Smooth muscle cell (in vitro differentiated cells): ENCODE data around the gene BLOC1S1. TPM values are rescaled to one million over a fixed set of nuclear protein-coding genes. Genes with fewer than 3 reads are reported as not detected.

Source experiments
- DNase-seq: peaks from one replicate; lab custom pipeline; 2025; ENCODE audit not compliant: unreplicated experiment; lab: John Stamatoyannopoulos, UW
- H2AFZ ChIP-seq: fragments of 200-600 bp; sonication (generic); 2 replicates; pipeline ENCODE4 v1.6.0; 2016; ENCODE audit warnings: antibody characterized with exemption, low read depth, mild to moderate bottlenecking
- H3F3A ChIP-seq: fragments of 200-600 bp; sonication (generic); 2 replicates; pipeline ENCODE4 v1.6.0; 2017; ENCODE audit warnings: antibody characterized with exemption, low read depth
- H3K27ac ChIP-seq: fragments of 200-600 bp; sonication (generic); 2 replicates; pipeline ENCODE4 v1.5.1; 2016; ENCODE audit warnings: low read depth, mild to moderate bottlenecking
- H3K27me3 ChIP-seq: fragments of 200-600 bp; sonication (generic); 2 replicates; pipeline ENCODE4 v1.6.1; 2016; ENCODE audit warnings: low read depth, mild to moderate bottlenecking
- H3K36me3 ChIP-seq: fragments of 200-600 bp; sonication (generic); 2 replicates; pipeline ENCODE4 v1.5.1; 2016; ENCODE audit warnings: low read depth
- H3K4me1 ChIP-seq: fragments of 200-600 bp; sonication (generic); 2 replicates; pipeline ENCODE4 v1.5.1; 2016; ENCODE audit warnings: low read depth
- H3K4me2 ChIP-seq: fragments of 200-600 bp; sonication (generic); 2 replicates; pipeline ENCODE4 v1.6.0; 2016; ENCODE audit warnings: mild to moderate bottlenecking
- H3K4me3 ChIP-seq: fragments of 200-600 bp; sonication (generic); 2 replicates; pipeline ENCODE4 v1.5.1; 2016; ENCODE audit warnings: mild to moderate bottlenecking
- H3K79me2 ChIP-seq: fragments of 200-600 bp; sonication (generic); 2 replicates; pipeline ENCODE4 v1.6.0; 2016; ENCODE audit warnings: low read depth, mild to moderate bottlenecking
- H3K9ac ChIP-seq: fragments of 200-600 bp; sonication (generic); 2 replicates; pipeline ENCODE4 v1.6.0; 2016; ENCODE audit warnings: low read depth
- H3K9me3 ChIP-seq: fragments of 200-600 bp; sonication (generic); replicated peaks from 2 replicates; pipeline ENCODE4 v1.5.1; 2016; ENCODE audit warnings: low read depth
- H4K20me1 ChIP-seq: fragments of 200-600 bp; sonication (generic); 2 replicates; pipeline ENCODE4 v1.6.0; 2016; ENCODE audit warnings: low read depth
- WGBS: methylation state at CpG from one replicate; pipeline ENCODE4 v1.1.7; 2016; ENCODE audit warnings: low lambda C conversion rate; 5-methylcytosine and 5-hydroxymethylcytosine counted together
- polyA plus RNA-seq: library from polyadenylated mRNA; unstranded; fragments of >200 nt; fragmentation: Nextera tagmentation; extraction: Ambion mirVana; gene quantifications from 2 replicates; pipeline ENCODE4 v1.2.1, GENCODE V29; 2016
- total RNA-seq: library from RNA; depleted of rRNA; stranded (reverse); fragments of >200 nt; gene quantifications from 2 replicates; pipeline ENCODE4 v1.2.3, GENCODE V29; 2014
- TF ChIP-seq, protein P1 (sequence below): fragments of 200-600 bp; sonication (generic); IDR thresholded peaks from 2 replicates; pipeline ENCODE4 v1.5.1; 2017; ENCODE audit warnings: borderline replicate concordance, mild to moderate bottlenecking, antibody characterized with exemption; ENCODE audit not compliant: insufficient read depth, poor library complexity, severe bottlenecking

Gene BLOC1S1
- total and polyA plus RNA-seq, 2 experiments from 2014 or later = 146 to 150 TPM

DNA sequence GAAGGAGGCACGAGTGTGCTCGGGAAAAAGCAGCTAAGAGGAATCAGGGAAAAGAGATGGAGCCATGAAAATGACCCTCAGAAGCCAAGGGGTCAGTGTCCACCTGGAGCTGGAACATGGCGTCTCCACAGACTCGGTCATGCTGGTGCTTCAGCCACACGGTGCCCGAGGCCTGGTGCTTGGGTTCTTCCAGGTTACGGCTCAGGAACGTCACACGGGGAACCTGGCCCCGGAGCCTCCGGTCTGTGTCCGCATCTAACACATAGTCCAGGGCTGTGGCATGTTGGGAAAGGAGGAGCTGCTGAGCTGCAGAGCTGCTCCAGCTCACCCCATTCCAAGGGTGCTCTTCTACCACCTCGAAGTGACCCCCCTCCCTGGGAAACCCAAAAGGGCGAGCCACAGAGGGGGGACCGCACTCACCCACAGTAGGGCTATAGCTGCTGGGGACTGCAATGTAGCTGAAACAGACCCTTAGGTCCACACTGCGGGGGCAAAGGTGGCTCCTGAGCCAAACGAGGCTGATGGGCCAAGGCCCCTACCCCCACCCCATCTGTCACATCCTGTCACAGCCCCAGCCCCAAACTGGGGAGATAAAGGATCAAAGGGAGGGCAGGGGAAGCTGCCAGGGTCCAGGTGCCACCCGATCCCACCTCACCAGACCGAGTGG is 18.9 kb upstream of the BLOC1S1 start:
- no peak overlapping the region for H3K4me2 ChIP-seq
- WGBS = 93% methylated on average over 19 of the region's 19 CpGs
- H2AFZ ChIP-seq = no peak overlapping the region
- H3K4me1 ChIP-seq = no peaks in the 10 kb centered on the region
- no peak overlapping the region for H3K4me3 ChIP-seq
- no peak for DNase-seq
- no peaks in the 10 kb centered on the region for H3K9me3 ChIP-seq
- no peaks in the 10 kb centered on the region for H3F3A ChIP-seq
- H3K36me3 ChIP-seq = no peaks in the 10 kb centered on the region
- TF ChIP-seq, protein P1, sequence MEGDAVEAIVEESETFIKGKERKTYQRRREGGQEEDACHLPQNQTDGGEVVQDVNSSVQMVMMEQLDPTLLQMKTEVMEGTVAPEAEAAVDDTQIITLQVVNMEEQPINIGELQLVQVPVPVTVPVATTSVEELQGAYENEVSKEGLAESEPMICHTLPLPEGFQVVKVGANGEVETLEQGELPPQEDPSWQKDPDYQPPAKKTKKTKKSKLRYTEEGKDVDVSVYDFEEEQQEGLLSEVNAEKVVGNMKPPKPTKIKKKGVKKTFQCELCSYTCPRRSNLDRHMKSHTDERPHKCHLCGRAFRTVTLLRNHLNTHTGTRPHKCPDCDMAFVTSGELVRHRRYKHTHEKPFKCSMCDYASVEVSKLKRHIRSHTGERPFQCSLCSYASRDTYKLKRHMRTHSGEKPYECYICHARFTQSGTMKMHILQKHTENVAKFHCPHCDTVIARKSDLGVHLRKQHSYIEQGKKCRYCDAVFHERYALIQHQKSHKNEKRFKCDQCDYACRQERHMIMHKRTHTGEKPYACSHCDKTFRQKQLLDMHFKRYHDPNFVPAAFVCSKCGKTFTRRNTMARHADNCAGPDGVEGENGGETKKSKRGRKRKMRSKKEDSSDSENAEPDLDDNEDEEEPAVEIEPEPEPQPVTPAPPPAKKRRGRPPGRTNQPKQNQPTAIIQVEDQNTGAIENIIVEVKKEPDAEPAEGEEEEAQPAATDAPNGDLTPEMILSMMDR = no peak
- no peaks in the 10 kb centered on the region for H3K79me2 ChIP-seq
- H4K20me1 ChIP-seq = no peaks in the 10 kb centered on the region
- H3K27ac ChIP-seq = no peak overlapping the region
- no peak overlapping the region for H3K9ac ChIP-seq
- H3K27me3 ChIP-seq = no peaks in the 10 kb centered on the region

DNA sequence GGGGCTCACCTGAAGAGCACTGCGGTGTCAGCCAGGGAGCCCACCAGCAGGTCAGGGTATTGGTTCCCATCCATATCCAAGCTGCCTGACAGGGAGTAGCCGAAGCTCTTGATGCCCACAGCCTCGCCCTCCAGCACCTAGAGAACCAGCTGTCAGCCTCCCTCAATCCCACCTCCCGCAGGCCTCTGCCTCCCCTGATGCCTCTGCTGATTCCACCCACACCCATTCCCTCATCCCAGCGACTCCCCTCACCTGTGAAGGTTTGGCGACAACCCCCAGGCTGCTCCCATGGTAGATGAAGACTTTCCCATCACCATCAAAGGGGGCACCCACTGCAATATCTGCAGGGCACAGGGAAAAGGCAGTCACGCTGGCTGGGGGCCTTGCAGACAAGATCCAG is 18.2 kb upstream of the BLOC1S1 start:
- Histone ChIP-seq H3F3A (no peaks in the 10 kb centered on the region), H3K79me2 (no peaks in the 10 kb centered on the region), H4K20me1 (no peaks in the 10 kb centered on the region), H3K4me3 (no peak overlapping the region), H3K9me3 (no peaks in the 10 kb centered on the region), H3K27me3 (no peaks in the 10 kb centered on the region), H3K27ac (no peak overlapping the region), H3K36me3 (no peaks in the 10 kb centered on the region), H3K4me1 (no peaks in the 10 kb centered on the region), H3K4me2 (no peak overlapping the region), H3K9ac (no peak overlapping the region), H2AFZ (no peak overlapping the region)
- TF ChIP-seq, protein P1 = no peak
- WGBS = 89% methylated on average over 6 of the region's 7 CpGs
- DNase-seq = no peak

DNA sequence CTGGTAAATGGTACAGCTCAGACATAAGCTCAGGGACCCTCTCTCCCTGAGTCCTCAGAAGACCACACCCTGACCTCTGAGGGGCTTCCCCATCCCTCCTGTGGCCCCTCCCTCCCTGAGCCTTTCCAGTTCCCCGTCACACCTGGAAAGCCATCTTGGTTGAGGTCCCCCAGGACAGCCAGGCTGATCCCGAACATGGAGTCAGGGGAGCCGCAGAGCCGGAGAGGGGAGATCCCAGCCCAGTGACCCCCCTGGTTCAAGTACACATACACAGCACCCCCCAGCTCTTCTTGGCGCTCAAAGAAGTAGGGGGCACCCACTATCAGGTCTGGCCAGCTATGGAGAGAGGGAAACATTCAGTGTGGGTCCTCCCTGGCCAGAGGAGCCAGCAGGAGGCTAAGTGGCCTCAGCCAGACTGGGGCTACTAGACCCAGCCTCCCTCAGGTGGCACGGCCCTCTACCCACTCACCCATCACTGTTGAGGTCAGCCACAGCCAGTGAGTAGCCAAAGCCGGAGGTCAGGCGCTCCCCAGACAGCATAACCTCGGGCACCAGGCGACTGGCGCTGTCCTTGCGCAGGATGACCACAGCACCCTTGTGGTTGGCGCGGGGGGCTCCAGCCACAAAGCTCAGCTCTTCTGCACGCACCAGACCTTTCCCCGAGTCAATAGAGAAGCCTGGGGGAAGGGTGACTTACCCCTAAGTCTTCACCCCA is 17.4 kb upstream of the BLOC1S1 start:
- H3K79me2 ChIP-seq = no peaks in the 10 kb centered on the region
- no peak overlapping the region for H3K27ac ChIP-seq
- no peaks in the 10 kb centered on the region for H3K4me1 ChIP-seq
- TF ChIP-seq, protein P1 = no peak
- H3K27me3 ChIP-seq = no peaks in the 10 kb centered on the region
- H3F3A ChIP-seq = no peaks in the 10 kb centered on the region
- H4K20me1 ChIP-seq = no peaks in the 10 kb centered on the region
- H3K36me3 ChIP-seq = no peaks in the 10 kb centered on the region
- no peak overlapping the region for H3K9ac ChIP-seq
- no peak overlapping the region for H2AFZ ChIP-seq
- H3K4me2 ChIP-seq = no peak overlapping the region
- WGBS = 91% methylated on average over 16 of the region's 16 CpGs
- no peaks in the 10 kb centered on the region for H3K9me3 ChIP-seq
- no peak overlapping the region for H3K4me3 ChIP-seq
- no peak for DNase-seq
